GM21360 (cell line): ENCODE measurements around the gene SRSF9.

Experiments used
- ATAC-seq: cut with Tn5 transposase; IDR thresholded peaks from one replicate; pipeline ENCODE4 v1.9.1; 2021; ENCODE audit warnings: mild to moderate bottlenecking, moderate library complexity; ENCODE audit not compliant: unreplicated experiment

Gene SRSF9

DNA sequence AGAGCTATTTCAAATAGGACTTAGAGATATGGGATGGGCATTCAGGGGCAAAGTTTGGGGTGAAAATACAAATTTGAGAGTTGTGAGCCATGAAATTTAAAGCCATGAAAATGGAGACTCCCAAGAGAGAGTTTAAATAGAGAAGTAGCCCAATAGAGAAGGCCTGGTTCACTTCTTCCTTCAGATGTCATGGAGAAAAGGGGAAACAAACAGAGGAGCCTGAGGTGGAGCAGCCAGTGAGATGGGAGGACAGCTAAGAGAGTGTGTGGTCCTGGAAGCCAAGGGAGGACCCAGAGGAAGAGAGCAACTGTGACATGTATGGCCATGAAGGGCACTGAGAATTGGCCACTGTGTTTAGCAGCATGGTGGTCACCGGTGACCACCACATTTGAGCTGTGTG is 14.1 kb upstream of the SRSF9 start:
- no peak for ATAC-seq

DNA sequence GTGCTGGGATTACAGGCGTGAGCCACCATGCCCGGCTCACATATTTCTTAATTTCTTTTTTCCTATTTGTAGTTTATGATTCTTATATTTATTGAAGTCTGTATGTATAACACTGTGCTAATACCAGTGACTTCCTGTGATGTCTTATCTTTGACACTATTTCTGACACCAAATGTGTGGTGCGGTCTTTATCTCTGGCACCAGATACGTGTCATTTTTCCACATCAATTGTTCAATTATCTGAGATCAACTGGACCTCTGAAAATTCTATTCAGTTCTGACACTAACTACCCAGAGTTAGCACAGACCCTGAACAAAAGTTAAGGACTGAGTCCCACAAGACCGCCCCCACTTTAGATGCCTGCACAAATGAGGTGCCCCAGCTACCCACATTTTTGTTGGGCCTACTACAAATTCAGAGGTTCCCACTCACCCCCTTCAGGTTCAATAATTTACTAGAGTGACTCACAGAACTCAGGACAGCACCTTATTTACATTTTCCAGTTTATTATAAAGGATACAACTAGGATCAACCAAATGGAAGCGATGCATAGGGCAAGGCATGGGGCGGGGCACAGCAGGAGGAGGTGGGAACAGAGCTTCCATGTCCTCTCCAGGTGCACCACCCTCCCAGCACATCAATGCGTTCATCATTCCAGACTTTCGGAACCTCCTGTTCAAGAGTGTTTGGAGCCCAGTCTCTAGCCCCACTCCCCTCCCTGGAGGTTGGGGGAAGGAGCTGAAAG is 11.6 kb upstream of the SRSF9 start:
- no peak for ATAC-seq

DNA sequence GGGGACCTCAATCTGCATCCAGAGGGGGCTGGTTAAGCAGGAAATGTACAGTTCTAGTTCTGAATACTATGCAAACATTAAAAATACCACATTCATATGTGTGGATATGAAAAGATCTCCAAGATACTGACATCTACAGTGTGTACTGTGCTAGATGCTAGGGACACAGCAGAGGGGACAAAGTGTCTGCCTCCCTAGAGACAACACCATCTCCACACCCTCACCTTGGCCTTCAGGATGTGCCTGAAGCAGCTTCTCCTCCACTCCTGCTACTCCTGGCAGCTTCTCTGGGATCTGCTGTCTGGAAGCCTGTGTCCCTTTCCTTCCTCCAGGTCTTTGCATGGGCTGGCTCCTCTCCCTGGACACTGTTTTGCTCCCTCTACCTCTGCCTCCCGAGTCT is 10.7 kb upstream of the SRSF9 start:
- ATAC-seq: no peak

- ATAC-seq: no peak
These were observed 9.9 kb upstream of the SRSF9 start for GRCh38 chr12:120479458-120479857.

GRCh38 chr12:120475643-120476042 is 6.1 kb upstream of the SRSF9 start:
- ATAC-seq: no peak

DNA sequence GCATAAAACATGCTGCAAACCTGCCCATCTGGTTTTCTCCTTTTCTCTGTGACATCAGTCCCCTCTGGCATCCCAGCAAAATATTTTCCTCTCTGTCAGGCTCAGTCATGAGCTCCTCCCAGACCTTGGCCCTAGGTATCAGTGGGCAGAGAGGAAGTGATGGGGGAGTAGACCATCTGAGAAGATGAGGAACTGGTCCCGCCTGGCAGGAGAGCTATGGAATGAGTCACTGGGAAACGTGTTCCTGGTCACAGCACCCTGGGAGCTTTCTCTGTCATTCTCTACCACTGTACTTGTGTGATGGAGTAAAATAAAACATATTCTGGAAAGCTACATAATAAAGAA is 5.0 kb upstream of the SRSF9 start:
- ATAC-seq: no peak

GRCh38 chr12:120473807-120474615 is 4.5 kb upstream of the SRSF9 start:
- no peak for ATAC-seq

- no peak for ATAC-seq
These were observed 3.0 kb upstream of the SRSF9 start for GRCh38 chr12:120472521-120472920.

DNA sequence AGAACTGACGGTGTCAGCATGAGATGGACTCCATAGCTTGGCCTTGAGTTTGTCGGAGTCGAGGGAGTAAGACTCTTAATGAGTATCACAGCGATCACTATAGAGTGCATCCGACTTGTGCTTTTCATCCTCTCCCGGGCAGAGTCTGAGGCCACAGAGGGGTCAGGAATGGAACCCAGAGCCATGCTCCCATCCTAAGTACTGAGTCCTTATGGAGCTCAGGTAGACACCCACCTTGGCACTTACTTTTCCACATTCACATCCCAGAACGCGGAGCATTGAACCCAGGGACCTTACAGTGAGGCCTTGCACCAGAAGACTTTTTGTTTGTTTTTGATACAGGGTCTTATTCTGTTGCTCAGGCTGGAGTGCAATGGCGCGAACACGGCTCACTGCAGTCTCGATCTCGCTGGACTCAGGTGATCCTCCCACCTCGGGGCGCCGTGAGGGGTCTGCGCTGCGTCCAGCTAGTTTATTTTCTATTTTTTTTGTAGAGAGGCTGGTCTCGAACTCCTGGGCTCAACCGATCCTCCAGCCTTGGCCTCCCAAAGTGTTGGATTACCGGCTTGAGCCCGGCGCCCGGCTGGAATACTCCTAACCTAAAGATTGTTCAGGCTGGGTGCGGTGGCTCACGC is 719 bp upstream of the SRSF9 start:
- ATAC-seq: peak; percentile 13

DNA sequence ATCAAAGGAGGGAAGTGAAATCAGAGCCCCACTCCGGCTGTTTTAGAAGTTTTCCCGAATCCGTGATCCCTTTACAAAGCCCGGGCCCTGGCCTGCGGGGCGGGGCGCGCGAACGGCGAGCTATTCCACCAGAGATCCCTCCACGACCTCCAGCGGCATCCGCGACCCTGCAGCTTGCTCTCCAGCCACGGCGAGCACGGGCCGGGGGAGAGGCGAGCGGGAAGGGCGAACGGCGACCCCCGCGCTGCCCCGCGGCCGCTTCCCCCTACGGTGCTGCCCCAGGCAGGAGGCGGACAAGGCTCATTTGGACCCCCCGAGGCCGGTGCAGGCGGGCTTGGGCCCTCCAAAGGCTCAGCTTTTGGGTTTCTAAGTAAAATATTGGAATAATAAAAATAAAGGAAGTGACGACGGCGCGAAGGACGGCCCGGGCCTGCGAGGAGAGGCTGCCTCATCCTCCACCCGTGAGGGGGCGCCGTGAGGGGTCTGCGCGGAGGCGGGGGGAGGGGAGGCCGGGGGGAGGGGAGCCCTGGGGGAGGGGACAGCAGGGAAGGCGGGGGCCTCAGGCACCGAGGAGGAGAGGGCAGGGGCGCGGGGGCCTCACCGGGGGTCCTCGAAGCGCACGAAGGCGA is 613 bp downstream of the SRSF9 start:
- ATAC-seq: peak; percentile 6

GRCh38 chr12:120468325-120468820 is 1.2 kb downstream of the SRSF9 start:
- no peak for ATAC-seq

- ATAC-seq: no peak
These were observed 2.1 kb downstream of the SRSF9 start for GRCh38 chr12:120467439-120467838.

DNA sequence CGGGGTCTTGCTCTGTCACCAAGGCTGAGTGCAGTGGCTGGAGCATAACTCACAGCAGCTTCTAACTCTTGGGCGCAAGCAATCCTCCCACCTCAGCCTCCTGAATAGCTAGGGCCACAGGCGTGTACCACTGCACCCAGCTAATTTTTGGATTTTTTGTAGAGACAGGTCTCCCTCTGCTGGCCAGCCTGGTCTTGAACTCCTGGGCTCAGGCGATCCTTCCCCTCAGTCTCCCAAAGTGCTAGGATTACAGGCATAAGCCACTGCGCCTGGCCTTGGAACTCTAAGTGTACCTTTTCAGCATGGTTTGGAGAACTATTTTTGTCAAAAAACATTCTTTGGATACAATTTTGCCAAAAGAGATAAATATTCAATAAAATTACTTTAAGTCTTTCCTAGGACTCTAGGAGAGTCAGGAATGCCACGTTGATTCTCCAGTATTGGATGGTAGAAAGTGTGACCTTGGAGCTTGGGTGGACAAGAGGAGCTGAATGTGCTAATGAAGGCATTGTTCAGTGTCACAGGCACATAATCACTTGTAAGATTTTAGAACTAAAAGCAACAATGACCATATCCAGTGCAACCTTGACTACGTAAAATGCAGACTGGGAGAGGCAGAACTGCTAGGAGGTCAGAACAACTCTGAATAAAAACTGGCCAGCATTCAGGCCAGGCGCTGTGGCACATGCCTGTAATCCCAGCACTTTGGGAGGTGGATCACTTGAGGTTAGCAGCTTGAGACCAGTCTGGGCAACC is 2.8 kb downstream of the SRSF9 start:
- no peak for ATAC-seq

- no peak for ATAC-seq
These were observed 3.8 kb downstream of the SRSF9 start for GRCh38 chr12:120465756-120466155.

GRCh38 chr12:120463712-120464111 is 5.8 kb downstream of the SRSF9 start:
- ATAC-seq: no peak

- no peak for ATAC-seq
These were observed 7.4 kb downstream of the SRSF9 start for GRCh38 chr12:120462099-120462640.

DNA sequence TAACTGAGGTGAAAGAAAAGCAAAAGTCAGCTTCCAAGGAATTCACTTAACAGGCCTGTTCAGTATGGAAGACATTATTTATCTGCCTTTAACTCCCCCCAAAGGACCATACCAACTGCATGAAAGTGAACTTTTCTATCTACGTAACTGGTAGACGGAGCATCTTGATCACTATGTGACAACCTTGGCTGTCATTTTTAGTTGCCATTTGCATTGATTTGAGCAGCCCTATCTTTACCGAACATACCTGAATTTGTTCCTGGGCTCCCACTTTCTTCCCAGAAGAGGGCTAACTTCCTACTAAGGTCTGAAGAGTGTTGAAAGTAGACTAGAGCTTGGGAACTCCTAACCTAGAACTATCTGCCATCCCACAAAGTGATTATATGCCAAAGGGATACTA is 9.4 kb downstream of the SRSF9 start:
- no peak for ATAC-seq

DNA sequence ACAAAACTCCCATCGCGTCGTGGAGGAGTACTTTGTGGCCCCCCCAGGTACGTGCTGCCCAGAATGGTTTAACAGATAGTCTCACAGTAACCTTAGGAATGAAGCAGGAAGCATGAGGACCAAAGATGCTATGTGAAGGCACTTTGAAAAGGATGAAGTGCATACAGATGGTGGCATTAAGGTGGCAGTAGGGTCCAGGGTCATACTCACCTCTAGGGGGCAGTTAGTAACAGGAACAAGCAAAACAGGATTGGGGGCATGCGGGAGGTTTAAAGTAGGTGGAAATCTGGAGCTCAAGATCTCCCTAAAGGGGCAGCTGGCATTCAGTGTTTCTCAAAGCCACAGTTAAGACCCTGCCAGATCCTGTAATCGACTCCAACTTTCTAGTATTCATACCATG is 12.4 kb downstream of the SRSF9 start:
- ATAC-seq: no peak

DNA sequence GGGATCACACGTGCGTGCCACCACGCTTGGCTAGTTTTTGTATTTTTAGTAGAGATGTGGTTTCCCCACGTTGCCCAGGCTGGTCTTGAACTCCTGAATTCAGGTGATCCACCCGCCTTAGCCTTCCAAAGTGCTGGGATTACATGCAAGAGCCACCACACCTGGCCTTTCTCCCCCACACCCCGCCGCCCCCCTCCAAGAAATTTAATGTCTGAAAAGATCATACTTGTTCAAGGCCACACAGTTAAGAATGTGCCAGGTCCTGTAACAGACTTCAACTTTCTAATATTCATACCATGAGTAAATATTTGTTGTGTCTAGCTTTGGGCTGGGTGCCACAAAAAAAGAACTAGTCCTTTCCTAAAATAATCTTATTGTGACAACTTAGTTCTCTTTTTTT is 14.2 kb downstream of the SRSF9 start:
- ATAC-seq: no peak

DNA sequence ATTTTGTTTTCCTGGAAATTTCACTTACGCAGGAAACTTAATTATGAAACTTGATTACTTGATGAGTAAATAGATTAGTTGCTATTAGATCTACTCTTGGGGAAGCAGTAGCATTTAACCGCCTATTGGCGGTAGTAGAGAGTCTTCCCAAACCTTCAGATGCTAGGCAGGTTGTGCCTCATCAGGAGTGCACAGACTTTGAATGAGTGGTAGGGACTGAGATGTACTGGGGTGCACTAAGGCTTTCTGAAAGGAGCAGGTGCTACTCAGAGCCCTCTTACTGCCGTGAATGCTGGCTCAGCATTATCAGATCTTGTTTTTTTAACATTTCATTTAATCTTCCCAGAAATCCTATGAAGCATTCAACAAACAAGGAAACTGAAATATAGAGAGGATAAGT is 15.6 kb downstream of the SRSF9 start:
- ATAC-seq: no peak
